GM12874 (cell line): ENCODE data around the gene STIM2.
A peak's percentile ranks its signal among the peaks of the same experiment; 100 is the strongest.

Experiments
- TF ChIP-seq, protein P1 (sequence below): IDR thresholded peaks from 2 replicates; pipeline ENCODE4 v1.5.1; 2011; ENCODE audit warnings: low read depth, mild to moderate bottlenecking, control low read depth, low read length, moderate library complexity; ENCODE audit not compliant: insufficient read depth

STIM2 gene

DNA sequence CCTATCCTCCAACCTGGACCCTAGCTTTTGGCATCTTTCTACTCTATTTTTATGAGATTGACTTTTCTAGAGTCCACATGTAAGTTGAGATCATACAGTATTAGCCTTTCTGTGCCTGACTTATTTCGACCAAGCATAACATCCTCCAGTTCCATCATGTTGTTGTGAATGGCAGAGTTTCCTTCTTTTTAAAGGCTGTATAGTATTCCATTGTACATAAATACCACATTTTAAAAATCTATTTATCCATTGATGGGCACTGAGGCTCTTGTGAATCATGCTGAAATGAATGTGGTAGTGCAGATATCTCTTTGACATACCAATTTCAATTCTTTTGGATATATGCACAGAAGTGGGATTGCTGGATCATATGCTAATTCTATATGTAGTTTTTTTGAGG lies 40.3 kb upstream of the STIM2 start:
- TF ChIP-seq, protein P1, sequence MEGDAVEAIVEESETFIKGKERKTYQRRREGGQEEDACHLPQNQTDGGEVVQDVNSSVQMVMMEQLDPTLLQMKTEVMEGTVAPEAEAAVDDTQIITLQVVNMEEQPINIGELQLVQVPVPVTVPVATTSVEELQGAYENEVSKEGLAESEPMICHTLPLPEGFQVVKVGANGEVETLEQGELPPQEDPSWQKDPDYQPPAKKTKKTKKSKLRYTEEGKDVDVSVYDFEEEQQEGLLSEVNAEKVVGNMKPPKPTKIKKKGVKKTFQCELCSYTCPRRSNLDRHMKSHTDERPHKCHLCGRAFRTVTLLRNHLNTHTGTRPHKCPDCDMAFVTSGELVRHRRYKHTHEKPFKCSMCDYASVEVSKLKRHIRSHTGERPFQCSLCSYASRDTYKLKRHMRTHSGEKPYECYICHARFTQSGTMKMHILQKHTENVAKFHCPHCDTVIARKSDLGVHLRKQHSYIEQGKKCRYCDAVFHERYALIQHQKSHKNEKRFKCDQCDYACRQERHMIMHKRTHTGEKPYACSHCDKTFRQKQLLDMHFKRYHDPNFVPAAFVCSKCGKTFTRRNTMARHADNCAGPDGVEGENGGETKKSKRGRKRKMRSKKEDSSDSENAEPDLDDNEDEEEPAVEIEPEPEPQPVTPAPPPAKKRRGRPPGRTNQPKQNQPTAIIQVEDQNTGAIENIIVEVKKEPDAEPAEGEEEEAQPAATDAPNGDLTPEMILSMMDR: no peak

- TF ChIP-seq, protein P1: no peak
Observed at GRCh38 chr4:26821031-26821430, 39.6 kb upstream of the STIM2 start.

GRCh38 chr4:26821677-26822503 lies 38.8 kb upstream of the STIM2 start:
- TF ChIP-seq, protein P1: 0 out of 2 replicates have a peak, but pooled peaks have one; percentile 2

DNA sequence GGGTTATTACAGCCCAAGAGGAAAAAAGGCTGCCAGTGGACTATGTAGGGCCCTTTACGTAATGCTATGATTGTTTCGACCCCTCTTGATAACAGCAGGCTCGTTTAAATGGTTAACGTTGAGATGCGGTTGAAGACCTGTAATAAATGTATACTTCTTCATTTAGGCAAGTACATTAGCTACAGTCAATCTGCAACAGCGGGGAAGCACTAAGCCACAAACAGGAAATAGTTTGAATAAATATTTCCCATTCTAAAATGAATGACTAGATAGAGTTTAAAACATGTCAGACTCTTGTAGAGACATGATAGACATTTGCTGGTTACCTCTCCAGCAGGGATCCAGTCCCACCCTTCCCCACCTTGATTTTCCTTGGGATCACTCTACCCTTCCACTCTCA lies 38.1 kb upstream of the STIM2 start:
- TF ChIP-seq, protein P1: no peak

GRCh38 chr4:26823583-26823982 lies 37.1 kb upstream of the STIM2 start:
- TF ChIP-seq, protein P1: no peak

DNA sequence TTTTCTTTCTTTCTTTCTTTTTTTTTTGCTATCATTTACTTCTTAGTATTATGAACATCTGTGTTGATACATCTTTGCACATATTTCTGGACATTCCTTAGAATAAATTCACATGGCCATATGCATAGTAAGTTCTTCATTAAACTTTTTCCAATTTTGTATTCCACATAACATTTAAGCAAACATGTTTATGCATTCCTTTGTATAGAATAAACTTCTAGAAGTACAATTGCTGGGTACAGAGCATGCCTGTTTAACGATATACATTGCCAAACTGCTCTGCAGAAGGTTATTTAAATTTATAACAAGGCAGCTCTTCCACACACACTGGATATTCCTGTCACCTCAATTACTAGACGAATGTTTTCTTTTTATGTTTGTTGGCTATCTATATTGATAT lies 36.0 kb upstream of the STIM2 start:
- TF ChIP-seq, protein P1: no peak

DNA sequence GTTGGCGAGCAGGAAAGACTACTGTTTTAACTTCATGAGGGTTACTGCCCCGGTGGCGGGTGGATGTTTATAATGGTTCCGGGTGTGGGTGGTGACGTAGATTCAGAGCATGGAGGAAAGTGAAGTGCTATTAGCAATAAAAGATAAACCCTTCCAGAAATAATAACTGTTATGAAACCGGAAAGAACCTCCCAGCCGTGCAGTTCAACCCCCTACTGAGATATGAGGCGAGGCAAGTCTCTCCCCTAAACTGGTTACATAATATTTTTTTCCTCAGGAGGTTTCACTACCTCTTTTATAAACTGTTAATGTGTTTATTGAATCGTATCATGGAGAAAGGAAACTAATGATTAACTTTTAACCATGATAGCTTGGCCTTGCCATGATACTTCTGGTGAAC lies 33.9 kb upstream of the STIM2 start:
- TF ChIP-seq, protein P1: no peak

- TF ChIP-seq, protein P1: no peak
Observed at GRCh38 chr4:26827798-26828197, 32.8 kb upstream of the STIM2 start.
